A673 (cell line): Measurements from ENCODE around the gene CRNKL1. TPM values are rescaled to one million over a fixed set of nuclear protein-coding genes. Genes with fewer than 3 reads are reported as not detected.

Experiments used
- BruUV-seq: library from RNA; stranded (reverse); fragments of 400-500 nt; replicated peaks from 2 replicates; lab custom pipeline; 2021; lab: Mats Ljungman, UMichigan
- CTCF ChIA-PET: fragments of 300-600 bp; sonication (Branson Sonifier 250); formaldehyde crosslinking; loops from one replicate; lab custom pipeline; 2022; ENCODE audit warnings: antibody characterized with exemption; lab: Charles Lee
- POLR2A ChIA-PET: fragments of 300-600 bp; sonication (Branson Sonifier 250); formaldehyde crosslinking; loops from one replicate; lab custom pipeline; 2022; ENCODE audit warnings: antibody characterized with exemption; ENCODE audit not compliant: low non-redundant PET; lab: Charles Lee
- DNase-seq: peaks from one replicate; pipeline ENCODE4 v3.0.0-alpha.2; 2015; ENCODE audit warnings: low spot score
- H3K27ac ChIP-seq: fragments of 200-600 bp; sonication (generic); 2 replicates; pipeline ENCODE4 v1.5.1; 2016; ENCODE audit warnings: mixed run types, low read depth, mild to moderate bottlenecking, mixed read lengths, antibody characterized with exemption, low read length; ENCODE audit not compliant: poor library complexity, severe bottlenecking
- H3K27me3 ChIP-seq: fragments of 200-600 bp; sonication (generic); replicated peaks from 2 replicates; pipeline ENCODE4 v1.6.1; 2017; ENCODE audit warnings: mixed run types, low read depth, mild to moderate bottlenecking, mixed read lengths, antibody characterized with exemption, low read length; ENCODE audit not compliant: insufficient read depth, poor library complexity
- H3K36me3 ChIP-seq: fragments of 200-600 bp; sonication (generic); 2 replicates; pipeline ENCODE4 v1.6.1; 2016; ENCODE audit warnings: mixed run types, mild to moderate bottlenecking, mixed read lengths, antibody characterized with exemption, low read length; ENCODE audit not compliant: insufficient read depth, poor library complexity, severe bottlenecking
- H3K4me1 ChIP-seq: fragments of 200-600 bp; sonication (generic); 2 replicates; pipeline ENCODE4 v1.6.1; 2017; ENCODE audit warnings: mixed run types, mild to moderate bottlenecking, mixed read lengths, antibody characterized with exemption, low read length; ENCODE audit not compliant: insufficient read depth, poor library complexity, severe bottlenecking
- H3K4me3 ChIP-seq: fragments of 200-600 bp; sonication (generic); 2 replicates; pipeline ENCODE4 v1.5.1; 2016; ENCODE audit warnings: low read depth, mixed run types, mild to moderate bottlenecking, mixed read lengths, low read length; ENCODE audit not compliant: poor library complexity, severe bottlenecking
- H3K9me3 ChIP-seq: fragments of 200-600 bp; sonication (generic); 2 replicates; pipeline ENCODE4 v1.6.1; 2016; ENCODE audit warnings: mixed run types, low read depth, mild to moderate bottlenecking, mixed read lengths, antibody characterized with exemption, low read length; ENCODE audit not compliant: poor library complexity, severe bottlenecking
- CTCF ChIP-seq: fragments of 300-800, 200-600 bp; sonication (generic); conservative IDR thresholded peaks from 2 replicates; pipeline ENCODE4 v1.5.1; 2017; ENCODE audit warnings: low read depth, mild to moderate bottlenecking, antibody characterized with exemption, low read length, moderate library complexity, mixed read lengths
- EZH2 ChIP-seq: fragments of 200-600 bp; sonication (generic); IDR thresholded peaks from 2 replicates; pipeline ENCODE4 v1.6.1; 2017; ENCODE audit warnings: borderline replicate concordance, low read depth, mild to moderate bottlenecking, mixed read lengths, antibody characterized with exemption, low read length; ENCODE audit not compliant: poor library complexity, severe bottlenecking
- intact Hi-C: fragments of 100-400 bp; cut with micrococcal nuclease; formaldehyde crosslinking; loops from one replicate; pipeline ENCODE4 v1.10.0; 2022; ENCODE audit not compliant: unreplicated experiment
- total RNA-seq: library from RNA; stranded (reverse); gene quantifications from 2 replicates; pipeline ENCODE4 v1.2.3, GENCODE V29; 2021

CRNKL1 gene
- total RNA-seq, 1 experiment from 2014 or later = 25.1 TPM

GRCh38 chr20:20075032-20075431 lies 22.8 kb upstream of the CRNKL1 start:
- no peaks in the 10 kb centered on the region for H3K4me1 ChIP-seq
- no peak for DNase-seq
- H3K9me3 ChIP-seq = no peaks in the 10 kb centered on the region
- no peak for TF ChIP-seq CTCF
- TF ChIP-seq EZH2 = no peak
- ChIA-PET POLR2A (no interaction called here), CTCF (no interaction called here)
- H3K27ac ChIP-seq = no peak overlapping the region
- intact Hi-C loops = no loop called here
- H3K36me3 ChIP-seq = no peaks in the 10 kb centered on the region
- BruUV-seq = no TSS peak
- H3K27me3 ChIP-seq = peaks cover 56% of the 10 kb centered on the region
- no peak overlapping the region for H3K4me3 ChIP-seq

GRCh38 chr20:20073801-20074371 lies 21.6 kb upstream of the CRNKL1 start:
- CTCF ChIA-PET = no interaction called here
- Histone ChIP-seq H3K4me1 (no peaks in the 10 kb centered on the region), H3K9me3 (no peaks in the 10 kb centered on the region), H3K36me3 (no peaks in the 10 kb centered on the region), H3K27ac (no peak overlapping the region), H3K27me3 (peaks cover 47% of the 10 kb centered on the region), H3K4me3 (no peak overlapping the region)
- intact Hi-C loops = no loop called here
- POLR2A ChIA-PET = no interaction called here
- no peak for TF ChIP-seq EZH2
- TF ChIP-seq CTCF = no peak
- DNase-seq = no peak
- BruUV-seq = no TSS peak

- TF ChIP-seq CTCF (no peak), EZH2 (no peak)
- no peaks in the 10 kb centered on the region for H3K4me1 ChIP-seq
- no peak overlapping the region for H3K4me3 ChIP-seq
- H3K36me3 ChIP-seq = no peaks in the 10 kb centered on the region
- peaks cover 32% of the 10 kb centered on the region for H3K27me3 ChIP-seq
- ChIA-PET CTCF (no interaction called here), POLR2A (no interaction called here)
- no peaks in the 10 kb centered on the region for H3K9me3 ChIP-seq
- intact Hi-C loops = no loop called here
- no peak overlapping the region for H3K27ac ChIP-seq
- DNase-seq = no peak
- no TSS peak for BruUV-seq
Observed at GRCh38 chr20:20070871-20071726, 18.8 kb upstream of the CRNKL1 start.
